Epidermal melanocyte (primary cell): ENCODE measurements around the gene DLD.
"Not testable (repeated sequence)": the region's sequence is repeated elsewhere in the genome, so short reads cannot be mapped to it uniquely, and the experiment has no call there.

ENCODE experiments used
- DNase-seq: peaks from one replicate; pipeline ENCODE4 v3.0.0; 2011; ENCODE audit warnings: low spot score; ENCODE audit not compliant: insufficient read length

Gene DLD

GRCh38 chr7:107914831-107915230 is 23.8 kb downstream of the DLD start:
- DNase-seq, result no peak

GRCh38 chr7:107915541-107915940 is 24.6 kb downstream of the DLD start:
- no peak for DNase-seq

GRCh38 chr7:107917763-107918651 is 27.0 kb downstream of the DLD start:
- DNase-seq, result no peak

- no peak for DNase-seq
Measured at GRCh38 chr7:107918948-107919347, 28.0 kb downstream of the DLD start.

GRCh38 chr7:107920048-107920772 is 29.2 kb downstream of the DLD start:
- no peak for DNase-seq

GRCh38 chr7:107921826-107922225 is 30.8 kb downstream of the DLD start:
- DNase-seq, result not testable (repeated sequence)

GRCh38 chr7:107922886-107923285 is 31.9 kb downstream of the DLD start:
- DNase-seq, result no peak

- no peak for DNase-seq
Measured at GRCh38 chr7:107924841-107925504, 34.0 kb downstream of the DLD start.

- DNase-seq, result no peak
Measured at GRCh38 chr7:107926481-107926880, 35.5 kb downstream of the DLD start.

GRCh38 chr7:107931740-107932515 is 40.9 kb downstream of the DLD start:
- DNase-seq, result no peak

GRCh38 chr7:107932805-107933204 is 41.8 kb downstream of the DLD start:
- DNase-seq, result no peak

- no peak for DNase-seq
Measured at GRCh38 chr7:107933386-107934013, 42.5 kb downstream of the DLD start.

- no peak for DNase-seq
Measured at GRCh38 chr7:107934991-107935770, 44.2 kb downstream of the DLD start.

GRCh38 chr7:107936312-107936711 is 45.3 kb downstream of the DLD start:
- no peak for DNase-seq

GRCh38 chr7:107937531-107937930 is 46.5 kb downstream of the DLD start:
- DNase-seq, result no peak

GRCh38 chr7:107938456-107939250 is 47.7 kb downstream of the DLD start:
- no peak for DNase-seq

GRCh38 chr7:107939573-107940489 is 48.8 kb downstream of the DLD start:
- no peak for DNase-seq

- DNase-seq, result no peak
Measured at GRCh38 chr7:107940951-107941350, 50.0 kb downstream of the DLD start.
